Psoas muscle (tissue), 8 donors: ENCODE data around the gene SPTSSA. TPM values are rescaled to one million over a fixed set of nuclear protein-coding genes. Genes with fewer than 3 reads are reported as not detected.
A peak's percentile ranks its signal among the peaks of the same experiment; 100 is the strongest.

Experiments
- ATAC-seq, 4 donors: fragments of 200-7000 bp; cut with Tn5 transposase; one replicate each; pipeline ENCODE4 v1.9.1; 2020; ENCODE audit warnings: moderate library complexity in 3 of 4, mild to moderate bottlenecking in 2 of 4
- DNase-seq, 2 donors: peaks; one replicate each; pipeline ENCODE4 v3.0.0-alpha.2; 2020
- H3K27ac ChIP-seq: fragments of 200-600 bp; one replicate; pipeline ENCODE4 v1.8.0; 2022
- H3K27me3 ChIP-seq, 3 donors: fragments of 200-600 bp in 1 of 3; one replicate each; pipeline versions ENCODE4 v1.6.1 to v1.8.0; 2013 to 2022; ENCODE audit warnings: low read length in 2 of 3, mild to moderate bottlenecking in 2 of 3, moderate library complexity in 1 of 3; ENCODE audit not compliant: insufficient read depth in 3 of 3
- H3K36me3 ChIP-seq, 2 donors: fragments of 200-600 bp in 1 of 2; one replicate each; pipeline versions ENCODE4 v1.6.1 to v1.8.0; 2013 to 2022; ENCODE audit warnings: low read depth in 1 of 2, mild to moderate bottlenecking in 1 of 2, moderate library complexity in 1 of 2; ENCODE audit not compliant: insufficient read depth in 1 of 2
- H3K4me1 ChIP-seq: fragments of 200-600 bp; one replicate; pipeline ENCODE4 v1.8.0; 2022
- H3K4me3 ChIP-seq: fragments of 200-600 bp; one replicate; pipeline ENCODE4 v1.8.0; 2022; ENCODE audit warnings: mild to moderate bottlenecking
- H3K9me3 ChIP-seq: fragments of 200-600 bp; one replicate; pipeline ENCODE4 v1.8.0; 2022
- WGBS, 3 donors: extraction: QIAGEN DNeasy Blood & Tissue Kit; methylation state at CpG; one replicate each; pipeline versions ENCODE4 v1.1.6 to v1.1.7; 2013; 5-methylcytosine and 5-hydroxymethylcytosine counted together
- intact Hi-C, 2 donors: fragments of 100-400 bp; cut with DNase I; formaldehyde crosslinking; loops; one replicate each; pipeline versions ENCODE4 v1.11.0 to v1.14.2; 2022
- polyA plus RNA-seq, 3 donors: library from polyadenylated mRNA; stranded (reverse); fragments of 200-250 nt; gene quantifications; one replicate each; pipeline ENCODE4 v1.2.3, GENCODE V29; 2013
- total RNA-seq, 4 donors: library from RNA; stranded (reverse); fragmentation: NEBNext Ultra II Directional in 2 of 4; extraction: Animal tissue kit (Norgen Biotek cat#: 25700) in 2 of 4; gene quantifications; one replicate each; pipeline versions ENCODE4 v1.2.1 to v1.2.4, GENCODE V29; 2021 to 2023
- TF ChIP-seq, protein P1 (sequence below): fragments of 200-600 bp; IDR thresholded peaks from one replicate; pipeline ENCODE4 v1.8.0; 2022; ENCODE audit warnings: antibody characterized with exemption
- donor health status: healthy with polysubstance abuse.
- donor health status: DM: no; HTN: no; CAD: no; lungs with moderate emphysema.
- donor health status: Bipolar disorder and iron deficiency.
- donor health status: healthy.
- donor health status: DM: yes; HTN: yes; CAD: no.
- donor health status: DM: no; HTN: no; CAD: no.
- donor health status: DM: no; HTN: no; CAD: no.
- donor health status: DM: yes; HTN: yes; CAD: no.

SPTSSA gene
- total and polyA plus RNA-seq, 7 donors, result 9.0 to 32.9 (median 25.2) TPM

DNA sequence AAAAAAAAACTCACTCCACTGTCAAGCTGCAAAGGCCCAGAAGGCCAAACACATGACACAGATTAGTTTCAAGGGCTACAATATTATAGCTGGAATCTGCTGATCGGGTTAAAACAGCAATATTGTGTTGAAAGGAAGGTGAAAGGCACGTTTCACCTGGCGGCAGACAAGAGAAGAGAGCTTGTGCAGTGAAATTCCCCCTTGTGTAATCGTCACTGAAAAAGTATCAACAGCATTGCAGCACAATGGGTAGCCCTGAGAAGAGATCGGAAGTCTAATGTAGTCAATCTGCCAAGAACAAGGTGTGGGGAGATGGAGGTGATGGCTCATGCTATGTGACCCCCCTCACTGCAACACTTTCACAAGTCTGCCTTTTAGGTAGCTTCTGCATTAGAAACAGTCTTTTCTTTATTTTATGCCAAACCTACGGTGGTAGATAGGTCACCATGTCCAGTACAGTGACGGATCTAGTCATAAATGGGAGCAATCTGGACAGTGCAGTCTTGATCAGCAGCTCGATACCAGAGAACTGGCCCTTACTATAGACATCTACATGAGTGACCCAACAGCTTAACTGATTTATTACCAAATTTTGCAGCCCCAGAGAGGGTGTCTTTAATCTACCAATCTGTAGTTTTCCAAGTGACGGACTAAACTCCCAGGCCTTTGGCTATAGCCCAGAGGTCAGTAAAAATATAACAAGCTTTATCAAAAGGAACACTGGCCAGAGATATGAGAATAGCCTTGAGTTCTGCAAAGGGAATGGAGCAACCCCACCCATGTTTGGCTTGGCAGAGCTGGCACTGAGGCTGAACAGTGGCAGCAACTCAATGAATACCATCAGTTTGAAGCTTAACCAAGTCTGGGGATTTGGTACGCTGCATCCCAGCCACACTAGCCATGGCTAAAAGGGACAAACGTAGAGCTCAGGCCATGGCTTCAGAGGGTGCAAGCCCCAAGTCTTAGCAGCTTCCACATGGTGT is 35.4 kb downstream of the SPTSSA start:
- Histone ChIP-seq H3K36me3 (no peaks in the 10 kb centered on the region), H3K4me3 (no peak overlapping the region), H3K9me3 (no peaks in the 10 kb centered on the region), H3K27me3 (no peaks in the 10 kb centered on the region), H3K27ac (no peak overlapping the region), H3K4me1 (no peaks in the 10 kb centered on the region)
- TF ChIP-seq, protein P1, sequence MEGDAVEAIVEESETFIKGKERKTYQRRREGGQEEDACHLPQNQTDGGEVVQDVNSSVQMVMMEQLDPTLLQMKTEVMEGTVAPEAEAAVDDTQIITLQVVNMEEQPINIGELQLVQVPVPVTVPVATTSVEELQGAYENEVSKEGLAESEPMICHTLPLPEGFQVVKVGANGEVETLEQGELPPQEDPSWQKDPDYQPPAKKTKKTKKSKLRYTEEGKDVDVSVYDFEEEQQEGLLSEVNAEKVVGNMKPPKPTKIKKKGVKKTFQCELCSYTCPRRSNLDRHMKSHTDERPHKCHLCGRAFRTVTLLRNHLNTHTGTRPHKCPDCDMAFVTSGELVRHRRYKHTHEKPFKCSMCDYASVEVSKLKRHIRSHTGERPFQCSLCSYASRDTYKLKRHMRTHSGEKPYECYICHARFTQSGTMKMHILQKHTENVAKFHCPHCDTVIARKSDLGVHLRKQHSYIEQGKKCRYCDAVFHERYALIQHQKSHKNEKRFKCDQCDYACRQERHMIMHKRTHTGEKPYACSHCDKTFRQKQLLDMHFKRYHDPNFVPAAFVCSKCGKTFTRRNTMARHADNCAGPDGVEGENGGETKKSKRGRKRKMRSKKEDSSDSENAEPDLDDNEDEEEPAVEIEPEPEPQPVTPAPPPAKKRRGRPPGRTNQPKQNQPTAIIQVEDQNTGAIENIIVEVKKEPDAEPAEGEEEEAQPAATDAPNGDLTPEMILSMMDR, result no peak
- ATAC-seq (peak in 1 of 4 donors; percentile 18), DNase-seq (no peak)
- WGBS, 3 donors, result 84 to 88% (median 85%) methylated on average over 11 of the region's 11 CpGs
- intact Hi-C loops, result no loop called here

DNA sequence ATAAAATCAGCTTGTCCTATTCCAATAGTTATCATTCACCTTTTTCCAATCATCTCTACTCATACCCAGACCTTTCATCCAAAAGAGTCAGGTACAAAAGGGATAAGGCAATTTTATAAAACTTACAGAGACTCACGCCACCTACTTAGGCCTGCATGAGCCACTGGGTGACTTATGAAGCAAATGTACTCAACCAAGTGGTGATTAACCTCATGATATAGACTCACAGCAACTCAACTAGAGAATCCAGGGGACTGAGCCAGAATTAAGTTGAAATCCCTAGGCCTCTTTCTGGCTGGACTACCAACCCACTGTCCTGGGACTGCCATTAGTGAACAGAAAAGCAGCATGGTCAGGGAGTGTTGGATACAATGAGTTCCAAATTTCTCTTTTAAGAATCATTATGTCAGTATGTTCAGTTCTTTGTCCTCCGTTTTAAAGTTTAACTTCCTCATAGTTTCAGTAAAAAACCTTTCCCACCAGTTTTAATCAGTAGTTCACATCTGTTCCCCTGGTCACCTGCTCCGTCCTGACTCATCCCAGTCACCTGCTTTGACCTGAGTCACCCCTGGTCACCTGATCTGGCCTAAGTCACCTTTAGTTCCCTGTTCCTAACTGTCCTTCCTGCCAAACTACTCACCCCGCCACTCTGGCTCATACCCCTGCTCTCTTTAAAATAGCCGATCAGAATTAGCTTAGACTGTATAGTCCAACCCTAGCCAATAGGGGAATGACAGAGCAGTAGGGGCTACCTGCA is 36.8 kb downstream of the SPTSSA start:
- DNase-seq (no peak), ATAC-seq (no peak)
- H3K27ac ChIP-seq, result no peak overlapping the region
- TF ChIP-seq, protein P1, result no peak
- no peak overlapping the region for H3K4me3 ChIP-seq
- no peaks in the 10 kb centered on the region for H3K4me1 ChIP-seq
- H3K36me3 ChIP-seq, result no peaks in the 10 kb centered on the region
- H3K9me3 ChIP-seq, result peaks cover 4% of the 10 kb centered on the region
- intact Hi-C loops, result no loop called here
- no peaks in the 10 kb centered on the region for H3K27me3 ChIP-seq
- 80 to 84% (median 83%) methylated on average over 5 of the region's 5 CpGs for WGBS, 3 donors

DNA sequence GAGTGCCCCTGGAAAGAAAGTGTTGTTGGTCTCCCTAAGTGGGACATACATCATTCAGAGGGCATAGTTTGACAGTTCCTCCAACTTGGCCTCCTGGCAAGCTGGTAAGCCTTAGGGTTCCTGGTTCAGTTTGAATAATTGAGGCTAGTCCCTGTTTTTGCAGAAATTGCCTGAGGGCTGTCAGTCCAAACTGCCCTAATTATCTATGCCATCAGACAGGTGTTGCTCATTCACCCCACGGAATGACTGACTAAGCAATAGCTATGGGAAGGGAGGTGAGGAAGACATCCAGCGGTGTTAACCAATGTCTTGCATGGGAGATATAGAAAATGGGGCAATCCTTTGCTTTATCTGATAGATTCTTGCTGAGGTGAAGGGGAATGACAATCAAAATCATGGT is 37.6 kb downstream of the SPTSSA start:
- no peak for ATAC-seq
- no peaks in the 10 kb centered on the region for H3K36me3 ChIP-seq
- H3K4me1 ChIP-seq, result no peaks in the 10 kb centered on the region
- no peaks in the 10 kb centered on the region for H3K27me3 ChIP-seq
- peaks cover 5% of the 10 kb centered on the region for H3K9me3 ChIP-seq
- intact Hi-C loops, result no loop called here
- WGBS, 3 donors, result 77 to 91% (median 86%) methylated on average over 2 of the region's 2 CpGs
- DNase-seq, result no peak
- H3K4me3 ChIP-seq, result no peak overlapping the region
- TF ChIP-seq, protein P1, result no peak
- no peak overlapping the region for H3K27ac ChIP-seq

DNA sequence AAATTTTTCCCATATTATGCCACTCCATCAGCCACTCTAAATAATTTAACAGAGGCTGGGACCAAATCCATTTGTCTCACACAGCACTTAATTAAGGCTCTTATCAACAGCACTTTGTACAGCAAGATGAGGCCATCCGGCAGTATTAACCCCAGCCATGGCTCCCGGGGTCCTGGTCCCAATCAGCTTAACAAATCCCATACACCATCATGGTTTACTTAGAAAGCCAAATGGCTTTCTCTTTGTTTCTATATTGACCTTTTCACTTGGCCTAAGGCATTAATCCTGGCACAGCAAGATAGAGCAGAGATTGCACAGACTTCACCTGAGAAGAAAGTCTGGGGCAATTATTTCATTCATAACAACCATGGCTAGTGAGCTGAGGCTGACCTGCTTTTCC is 38.6 kb downstream of the SPTSSA start:
- TF ChIP-seq, protein P1, result no peak
- 83 to 89% (median 85%) methylated on average over 2 of the region's 2 CpGs for WGBS, 3 donors

More for the DNA sequence above, 38.6 kb downstream of the SPTSSA start:
- Histone ChIP-seq H3K4me3 (no peak overlapping the region), H3K4me1 (no peaks in the 10 kb centered on the region), H3K36me3 (no peaks in the 10 kb centered on the region), H3K9me3 (peaks cover 5% of the 10 kb centered on the region), H3K27ac (no peak overlapping the region), H3K27me3 (no peaks in the 10 kb centered on the region)
- DNase-seq (no peak), ATAC-seq (no peak)
- intact Hi-C loops, result no loop called here
